DND-41 (cell line): ENCODE measurements around the gene NR2C1.

ENCODE experiments used
- ATAC-seq: fragments of 200-7000 bp; cut with Tn5 transposase; 3 replicates; pipeline ENCODE4 v1.9.1; 2021; ENCODE audit warnings: low read depth; ENCODE audit not compliant: insufficient read depth
- DNase-seq: peaks from one replicate; pipeline ENCODE4 v3.0.0-alpha.2; 2020
- H2AFZ ChIP-seq: 2 replicates; pipeline ENCODE4 v1.6.0; 2012; ENCODE audit warnings: low read depth, low read length
- H3K27ac ChIP-seq: 2 replicates; pipeline ENCODE4 v1.5.1; 2012; ENCODE audit warnings: low read length, inconsistent platforms
- H3K27me3 ChIP-seq: fragments of 200-600 bp; sonication (generic); 2 replicates; pipeline ENCODE4 v1.6.0; 2012; ENCODE audit warnings: low read length, mild to moderate bottlenecking, inconsistent platforms; ENCODE audit not compliant: insufficient read depth, poor library complexity
- H3K36me3 ChIP-seq: 2 replicates; pipeline ENCODE4 v1.5.1; 2012; ENCODE audit warnings: low read length, inconsistent platforms; ENCODE audit not compliant: insufficient read depth
- H3K4me1 ChIP-seq: 2 replicates; pipeline ENCODE4 v1.5.1; 2012; ENCODE audit warnings: mild to moderate bottlenecking, low read length; ENCODE audit not compliant: insufficient read depth
- H3K4me2 ChIP-seq: 2 replicates; pipeline ENCODE4 v1.6.0; 2012; ENCODE audit warnings: mild to moderate bottlenecking, moderate library complexity, low read length, inconsistent platforms; ENCODE audit not compliant: insufficient read depth
- H3K4me3 ChIP-seq, 2 experiments: fragments of 200-600 bp in 1 of 2; shearing (Covaris generic) in 1 of 2; 2 replicates each; pipeline ENCODE4 v1.5.1; 2012 to 2016; ENCODE audit warnings: inconsistent platforms in 2 of 2, low read length in 2 of 2, mild to moderate bottlenecking in 2 of 2, low read depth in 1 of 2, moderate library complexity in 1 of 2
- H3K79me2 ChIP-seq: 2 replicates; pipeline ENCODE4 v1.6.0; 2012; ENCODE audit warnings: low read length, inconsistent platforms; ENCODE audit not compliant: insufficient read depth
- H3K9ac ChIP-seq: 2 replicates; pipeline ENCODE4 v1.6.0; 2012; ENCODE audit warnings: low read depth, mild to moderate bottlenecking, inconsistent platforms, low read length, moderate library complexity
- H3K9me3 ChIP-seq: 2 replicates; pipeline ENCODE4 v1.5.1; 2012; ENCODE audit warnings: low read length, moderate library complexity, mild to moderate bottlenecking, inconsistent platforms; ENCODE audit not compliant: insufficient read depth, severe bottlenecking
- H4K20me1 ChIP-seq: 2 replicates; pipeline ENCODE4 v1.6.0; 2012; ENCODE audit warnings: low read length; ENCODE audit not compliant: insufficient read depth
- CTCF ChIP-seq: IDR thresholded peaks from 2 replicates; pipeline ENCODE4 v1.5.1; 2012; ENCODE audit warnings: borderline replicate concordance, low read length, moderate library complexity, mild to moderate bottlenecking; ENCODE audit not compliant: poor library complexity, severe bottlenecking; ENCODE audit errors: extremely low read depth
- EZH2 ChIP-seq: IDR thresholded peaks from 3 replicates; pipeline ENCODE4 v1.6.1; 2012; ENCODE audit warnings: borderline replicate concordance, low read depth, mild to moderate bottlenecking, moderate library complexity, low read length, inconsistent platforms; ENCODE audit not compliant: severe bottlenecking

The NR2C1 gene

DNA sequence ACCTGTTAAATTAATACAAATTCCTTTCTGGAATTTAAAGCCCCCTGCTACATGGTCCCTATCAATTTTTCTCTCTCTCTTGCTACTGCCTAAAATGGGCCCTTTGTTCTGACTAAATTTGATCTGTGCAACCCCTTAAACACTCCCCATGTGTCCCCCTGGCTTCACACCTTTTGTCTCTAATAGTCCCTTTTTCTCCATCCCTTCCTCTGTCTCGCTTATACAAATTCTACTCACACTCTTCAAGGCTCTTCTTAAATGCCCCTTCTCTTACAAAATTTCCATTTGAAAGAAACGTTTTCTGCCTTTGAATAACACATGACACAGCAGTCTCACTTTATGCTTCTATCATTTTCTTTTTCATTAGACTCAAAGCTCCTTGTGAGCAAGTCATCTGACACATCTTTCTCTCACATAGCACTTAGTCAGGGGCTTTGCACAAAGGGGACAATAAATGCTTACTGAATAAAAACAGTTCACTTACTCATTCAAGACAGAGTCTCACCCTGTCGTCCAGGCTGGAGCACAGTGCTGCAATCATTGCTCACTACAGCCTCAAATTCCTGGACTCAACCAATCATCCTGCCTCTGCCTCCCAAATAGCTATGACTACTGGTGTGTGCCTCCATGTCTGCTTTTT is 41.5 kb upstream of the NR2C1 start:
- Histone ChIP-seq H4K20me1 (no peaks in the 10 kb centered on the region), H3K4me3 (no peak overlapping the region), H3K4me1 (no peaks in the 10 kb centered on the region), H3K36me3 (no peaks in the 10 kb centered on the region), H3K27me3 (no peaks in the 10 kb centered on the region), H3K79me2 (no peaks in the 10 kb centered on the region), H2AFZ (no peak overlapping the region), H3K4me2 (no peak overlapping the region), H3K9me3 (no peaks in the 10 kb centered on the region), H3K9ac (no peak overlapping the region), H3K27ac (no peak overlapping the region)
- no peak for TF ChIP-seq EZH2
- TF ChIP-seq CTCF = no peak
- DNase-seq (no peak), ATAC-seq (no peak)

GRCh38 chr12:95107362-95107761 is 33.9 kb upstream of the NR2C1 start:
- no peaks in the 10 kb centered on the region for H3K36me3 ChIP-seq
- no peak overlapping the region for H3K27ac ChIP-seq
- no peaks in the 10 kb centered on the region for H3K4me1 ChIP-seq
- no peak overlapping the region for H3K9ac ChIP-seq
- H2AFZ ChIP-seq = no peak overlapping the region
- ATAC-seq (no peak), DNase-seq (no peak)
- no peaks in the 10 kb centered on the region for H3K79me2 ChIP-seq
- H3K4me2 ChIP-seq = no peak overlapping the region
- H4K20me1 ChIP-seq = no peaks in the 10 kb centered on the region
- no peaks in the 10 kb centered on the region for H3K27me3 ChIP-seq
- no peak for TF ChIP-seq CTCF
- TF ChIP-seq EZH2 = no peak
- H3K9me3 ChIP-seq = no peaks in the 10 kb centered on the region
- H3K4me3 ChIP-seq = no peak overlapping the region

DNA sequence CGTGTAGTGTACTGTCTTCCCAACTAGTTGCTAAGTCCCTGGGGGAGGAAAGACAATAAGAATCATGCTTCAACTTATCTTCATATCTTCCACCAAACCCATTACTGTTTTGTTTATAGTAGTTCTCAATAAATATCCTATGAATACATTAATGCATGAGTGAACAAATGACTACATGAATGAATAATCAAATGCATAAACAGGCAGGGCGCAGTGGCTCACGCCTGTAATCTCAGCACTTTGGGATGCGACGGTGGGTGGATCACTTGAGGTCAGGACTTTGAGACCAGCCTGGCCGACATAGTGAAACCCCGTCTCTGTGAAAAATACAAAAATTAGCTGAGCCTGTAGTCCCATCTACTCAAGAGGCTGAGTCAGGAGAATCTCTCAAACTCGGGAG is 32.1 kb upstream of the NR2C1 start:
- DNase-seq = no peak

More for the DNA sequence above, 32.1 kb upstream of the NR2C1 start:
- H3K9ac ChIP-seq = no peak overlapping the region
- H3K79me2 ChIP-seq = no peaks in the 10 kb centered on the region
- H3K4me1 ChIP-seq = no peaks in the 10 kb centered on the region
- no peaks in the 10 kb centered on the region for H3K9me3 ChIP-seq
- H3K27ac ChIP-seq = no peak overlapping the region
- TF ChIP-seq CTCF = no peak
- no peak for TF ChIP-seq EZH2
- no peak overlapping the region for H3K4me2 ChIP-seq
- no peaks in the 10 kb centered on the region for H3K36me3 ChIP-seq
- no peak overlapping the region for H2AFZ ChIP-seq
- no peaks in the 10 kb centered on the region for H4K20me1 ChIP-seq
- H3K27me3 ChIP-seq = no peaks in the 10 kb centered on the region
- no peak for ATAC-seq
- no peak overlapping the region for H3K4me3 ChIP-seq
